ENCODE results near the gene CP. TPM values are rescaled to one million over a fixed set of nuclear protein-coding genes. Genes with fewer than 3 reads are reported as not detected.

CP gene
- polyA plus RNA-seq, 3 donors, result 0.04 TPM; not detected in 2

DNA sequence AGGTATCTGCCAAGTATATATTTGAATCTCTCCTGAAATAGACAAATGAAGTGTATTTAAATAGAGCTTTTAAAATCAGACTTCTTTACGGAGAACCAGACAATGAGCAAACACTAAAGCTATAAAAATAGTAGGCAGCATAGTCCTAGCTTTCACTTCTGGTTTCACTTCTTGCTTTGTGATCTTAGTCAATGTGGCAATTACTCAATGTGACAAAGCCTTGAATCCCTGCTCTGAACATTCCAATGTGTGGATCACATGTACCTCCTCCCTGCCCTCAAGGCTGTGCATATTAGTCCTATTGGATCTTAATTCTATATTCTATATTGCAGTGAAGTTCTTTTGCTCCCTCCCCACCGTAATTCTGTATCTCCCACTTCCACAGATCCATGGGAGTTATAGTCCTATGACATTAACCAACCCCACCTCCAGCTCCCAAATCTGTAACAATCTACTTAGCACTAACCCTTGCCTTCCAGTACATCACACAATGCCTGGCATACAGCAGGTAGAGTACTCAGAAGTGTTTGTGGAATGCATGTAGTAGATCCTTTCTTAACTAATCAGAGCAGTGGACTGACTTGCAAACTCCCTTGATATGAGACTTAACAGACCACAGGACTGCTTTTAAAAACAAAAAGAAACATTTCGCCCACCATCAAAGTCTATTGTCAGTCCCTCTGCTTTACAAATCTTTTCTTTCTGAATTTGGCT lies 24.3 kb upstream of the CP start:
- Histone ChIP-seq H3K27me3 (ENCODE audit: control insufficient read depth in 2 of 2, insufficient read depth in 2 of 2, low read length in 2 of 2) (no peaks in the 10 kb centered on the region), H3K36me3 (replicated peaks in 1 of 2; ENCODE audit: control insufficient read depth in 1 of 2, insufficient read depth in 2 of 2, low read length in 2 of 2) (no peaks in the 10 kb centered on the region), H3K4me3 (replicated peaks in 1 of 3; ENCODE audit: low read depth in 2 of 3, low read length in 3 of 3) (peak overlapping the region; percentile 22 to 71 (median 65)), H3K4me1 (ENCODE audit: control insufficient read depth in 1 of 2, insufficient read depth in 2 of 2, low read length in 2 of 2) (peaks cover 26 to 37% of the 10 kb centered on the region in 2 donors), H4K20me1 (ENCODE audit: insufficient read depth, low read length) (no peaks in the 10 kb centered on the region), H3K27ac (ENCODE audit: low read depth in 1 of 2, low read length in 2 of 2) (peak overlapping the region in 1 of 2 donors; percentile 89), H2AFZ (ENCODE audit: insufficient read depth, low read depth, low read length, poor library complexity, severe bottlenecking) (peak overlapping the region; percentile 47), H3K9ac (ENCODE audit: insufficient read depth, low read length, poor library complexity, severe bottlenecking) (peak overlapping the region; percentile 28), H3K9me3 (replicated peaks in 1 of 2; ENCODE audit: control insufficient read depth in 1 of 2, insufficient read depth in 1 of 2, low read length in 2 of 2) (no peaks in the 10 kb centered on the region), H3K79me2 (ENCODE audit: insufficient read depth, low read length) (no peaks in the 10 kb centered on the region), H3K4me2 (replicated peaks; ENCODE audit: extremely low read depth, low read length, poor library complexity, severe bottlenecking) (peak overlapping the region; percentile 71)
- no peaks in the 10 kb centered on the region for H3K36me3 Mint-ChIP-seq
- H3K27ac Mint-ChIP-seq, result peak overlapping the region; percentile 65 to 91 (median 88)
- DNase-seq, result peak; percentile 63 to 82 (median 72)
- no peaks in the 10 kb centered on the region for H3K9me3 Mint-ChIP-seq
- peak overlapping the region; percentile 21 to 76 for H3K4me3 Mint-ChIP-seq
- peaks cover 23% of the 10 kb centered on the region for H3K4me1 Mint-ChIP-seq
- TF ChIP-seq, protein P1, sequence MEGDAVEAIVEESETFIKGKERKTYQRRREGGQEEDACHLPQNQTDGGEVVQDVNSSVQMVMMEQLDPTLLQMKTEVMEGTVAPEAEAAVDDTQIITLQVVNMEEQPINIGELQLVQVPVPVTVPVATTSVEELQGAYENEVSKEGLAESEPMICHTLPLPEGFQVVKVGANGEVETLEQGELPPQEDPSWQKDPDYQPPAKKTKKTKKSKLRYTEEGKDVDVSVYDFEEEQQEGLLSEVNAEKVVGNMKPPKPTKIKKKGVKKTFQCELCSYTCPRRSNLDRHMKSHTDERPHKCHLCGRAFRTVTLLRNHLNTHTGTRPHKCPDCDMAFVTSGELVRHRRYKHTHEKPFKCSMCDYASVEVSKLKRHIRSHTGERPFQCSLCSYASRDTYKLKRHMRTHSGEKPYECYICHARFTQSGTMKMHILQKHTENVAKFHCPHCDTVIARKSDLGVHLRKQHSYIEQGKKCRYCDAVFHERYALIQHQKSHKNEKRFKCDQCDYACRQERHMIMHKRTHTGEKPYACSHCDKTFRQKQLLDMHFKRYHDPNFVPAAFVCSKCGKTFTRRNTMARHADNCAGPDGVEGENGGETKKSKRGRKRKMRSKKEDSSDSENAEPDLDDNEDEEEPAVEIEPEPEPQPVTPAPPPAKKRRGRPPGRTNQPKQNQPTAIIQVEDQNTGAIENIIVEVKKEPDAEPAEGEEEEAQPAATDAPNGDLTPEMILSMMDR (IDR thresholded peaks at IDR 0.05), result no peak
- intact Hi-C loops (cut with micrococcal nuclease), result no loop called here
- WGBS (ENCODE audit: insufficient coverage), result 80% methylated on average over 1 of the region's 3 CpGs
- H3K27me3 Mint-ChIP-seq (ENCODE audit: low read depth in 3 of 3), result peaks cover 0 to 8% (median 4%) of the 10 kb centered on the region in 3 donors

GRCh38 chr3:149243540-149243939 lies 21.9 kb upstream of the CP start:
- Histone ChIP-seq H4K20me1 (ENCODE audit: insufficient read depth, low read length) (no peaks in the 10 kb centered on the region), H2AFZ (ENCODE audit: insufficient read depth, low read depth, low read length, poor library complexity, severe bottlenecking) (no peak overlapping the region)
- H3K36me3 Mint-ChIP-seq, result no peaks in the 10 kb centered on the region

More at GRCh38 chr3:149243540-149243939, 21.9 kb upstream of the CP start:
- Histone ChIP-seq H3K9ac (ENCODE audit: insufficient read depth, low read length, poor library complexity, severe bottlenecking) (no peak overlapping the region), H3K79me2 (ENCODE audit: insufficient read depth, low read length) (no peaks in the 10 kb centered on the region), H3K4me1 (ENCODE audit: control insufficient read depth in 1 of 2, insufficient read depth in 2 of 2, low read length in 2 of 2) (peaks cover 26 to 37% of the 10 kb centered on the region in 2 donors), H3K4me3 (replicated peaks in 1 of 3; ENCODE audit: low read depth in 2 of 3, low read length in 3 of 3) (no peak overlapping the region), H3K27ac (ENCODE audit: low read depth in 1 of 2, low read length in 2 of 2) (no peak overlapping the region), H3K4me2 (replicated peaks; ENCODE audit: extremely low read depth, low read length, poor library complexity, severe bottlenecking) (no peak overlapping the region), H3K9me3 (replicated peaks in 1 of 2; ENCODE audit: control insufficient read depth in 1 of 2, insufficient read depth in 1 of 2, low read length in 2 of 2) (no peaks in the 10 kb centered on the region), H3K36me3 (replicated peaks in 1 of 2; ENCODE audit: control insufficient read depth in 1 of 2, insufficient read depth in 2 of 2, low read length in 2 of 2) (no peaks in the 10 kb centered on the region), H3K27me3 (ENCODE audit: control insufficient read depth in 2 of 2, insufficient read depth in 2 of 2, low read length in 2 of 2) (no peaks in the 10 kb centered on the region)
- DNase-seq, result no peak
- peaks cover 22% of the 10 kb centered on the region for H3K4me1 Mint-ChIP-seq
- intact Hi-C loops (cut with micrococcal nuclease), result no loop called here
- H3K27me3 Mint-ChIP-seq (ENCODE audit: low read depth in 3 of 3), result peaks cover 0 to 4% (median 3%) of the 10 kb centered on the region in 3 donors
- no peak overlapping the region for H3K4me3 Mint-ChIP-seq
- H3K27ac Mint-ChIP-seq, result peak overlapping the region in 2 of 7 donors; percentile 6 to 37
- TF ChIP-seq, protein P1 (IDR thresholded peaks at IDR 0.05), result no peak
- no peaks in the 10 kb centered on the region for H3K9me3 Mint-ChIP-seq

Measured in CD14-positive monocyte (primary cell).